Hepatocyte (in vitro differentiated cells): ENCODE data around the gene SETX. TPM values are rescaled to one million over a fixed set of nuclear protein-coding genes. Genes with fewer than 3 reads are reported as not detected.

Experiments
- DNase-seq: peaks from one replicate; pipeline ENCODE4 v3.0.0-alpha.2; 2016; ENCODE audit warnings: low spot score
- H2AFZ ChIP-seq: fragments of 200-600 bp; sonication (generic); 2 replicates; pipeline ENCODE4 v1.6.0; 2016; ENCODE audit warnings: antibody characterized with exemption, mild to moderate bottlenecking
- H3K27ac ChIP-seq: fragments of 200-600 bp; sonication (generic); 2 replicates; pipeline ENCODE4 v1.5.1; 2016; ENCODE audit warnings: mild to moderate bottlenecking
- H3K27me3 ChIP-seq: fragments of 200-600 bp; sonication (generic); 2 replicates; pipeline ENCODE4 v1.6.1; 2016
- H3K36me3 ChIP-seq: fragments of 200-600 bp; sonication (generic); replicated peaks from 2 replicates; pipeline ENCODE4 v1.5.1; 2016; ENCODE audit warnings: low read depth; ENCODE audit not compliant: insufficient read depth
- H3K4me1 ChIP-seq: fragments of 200-600 bp; sonication (generic); 2 replicates; pipeline ENCODE4 v1.5.1; 2016; ENCODE audit warnings: mild to moderate bottlenecking, moderate library complexity; ENCODE audit not compliant: insufficient read depth
- H3K4me2 ChIP-seq: fragments of 200-600 bp; sonication (generic); 2 replicates; pipeline ENCODE4 v1.6.0; 2016
- H3K4me3 ChIP-seq: fragments of 200-600 bp; sonication (generic); 2 replicates; pipeline ENCODE4 v1.5.1; 2016; ENCODE audit warnings: mild to moderate bottlenecking
- H3K79me2 ChIP-seq: fragments of 200-600 bp; sonication (generic); 2 replicates; pipeline ENCODE4 v1.6.0; 2017; ENCODE audit warnings: mild to moderate bottlenecking
- H3K9me2 ChIP-seq: fragments of 200-600 bp; sonication (generic); replicated peaks from 2 replicates; pipeline ENCODE4 v1.6.0; 2017; ENCODE audit warnings: mild to moderate bottlenecking; ENCODE audit not compliant: insufficient read depth
- H3K9me3 ChIP-seq: fragments of 200-600 bp; sonication (generic); 2 replicates; pipeline ENCODE4 v1.5.1; 2016; ENCODE audit warnings: low read depth, mild to moderate bottlenecking
- H4K20me1 ChIP-seq: fragments of 200-600 bp; sonication (generic); 2 replicates; pipeline ENCODE4 v1.6.0; 2016; ENCODE audit warnings: mild to moderate bottlenecking; ENCODE audit not compliant: insufficient read depth, poor library complexity, severe bottlenecking
- EZH2 ChIP-seq: fragments of 200-600 bp; sonication (generic); IDR thresholded peaks from 2 replicates; pipeline ENCODE4 v1.6.1; 2016; ENCODE audit warnings: antibody characterized with exemption, mild to moderate bottlenecking, borderline replicate concordance
- EZH2phosphoT487 ChIP-seq: fragments of 200-600 bp; sonication (generic); IDR thresholded peaks from one replicate; pipeline ENCODE4 v1.6.1; 2018; ENCODE audit warnings: antibody characterized with exemption, mild to moderate bottlenecking, low read depth, moderate library complexity; ENCODE audit not compliant: unreplicated experiment, severe bottlenecking
- WGBS: methylation state at CpG from one replicate; pipeline ENCODE4 v1.1.6; 2016; ENCODE audit warnings: low lambda C conversion rate; ENCODE audit errors: missing lambda C conversion rate; 5-methylcytosine and 5-hydroxymethylcytosine counted together
- polyA plus RNA-seq: library from polyadenylated mRNA; unstranded; fragments of >200 nt; fragmentation: Nextera tagmentation; extraction: Ambion mirVana; gene quantifications from 2 replicates; pipeline ENCODE4 v1.2.1, GENCODE V29; 2016
- total RNA-seq: library from RNA; depleted of rRNA; stranded (reverse); fragments of >200 nt; gene quantifications from 2 replicates; pipeline ENCODE4 v1.2.3, GENCODE V29; 2014
- TF ChIP-seq, protein P1 (sequence below): fragments of 200-600 bp; sonication (generic); IDR thresholded peaks from 2 replicates; pipeline ENCODE4 v1.5.1; 2016; ENCODE audit warnings: antibody characterized with exemption, mild to moderate bottlenecking; ENCODE audit not compliant: poor library complexity

Gene SETX
- total and polyA plus RNA-seq, 2 experiments from 2014 or later, result 12.0 to 61.0 TPM

DNA sequence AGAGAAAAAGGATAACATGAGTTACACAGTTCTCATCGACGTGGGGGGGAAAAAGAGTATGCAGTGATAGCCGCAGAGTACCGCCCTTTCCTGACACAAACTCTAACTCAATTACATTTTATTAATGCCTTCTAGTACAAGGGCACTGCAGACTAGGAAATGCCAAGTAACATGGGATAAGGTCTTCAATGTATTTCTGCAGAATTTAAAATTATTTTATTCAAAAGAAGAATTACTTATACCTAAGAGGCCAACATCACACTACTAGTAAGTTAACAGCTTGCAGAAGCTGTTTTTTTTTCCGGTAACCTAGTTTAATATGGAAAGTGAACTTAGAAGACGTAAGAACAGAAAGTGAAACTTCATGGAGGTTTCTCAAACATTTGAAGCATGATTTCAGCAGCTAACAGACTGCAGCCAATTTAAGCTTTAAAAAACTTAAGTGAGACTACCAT, 3.9 kb downstream of the SETX start:
- Histone ChIP-seq H3K36me3 (no peaks in the 10 kb centered on the region), H3K27me3 (no peaks in the 10 kb centered on the region), H3K79me2 (peaks cover 55% of the 10 kb centered on the region), H3K27ac (no peak overlapping the region), H3K9me2 (no peaks in the 10 kb centered on the region), H2AFZ (no peak overlapping the region), H3K9me3 (no peaks in the 10 kb centered on the region), H4K20me1 (peaks cover 17% of the 10 kb centered on the region), H3K4me1 (peaks cover 19% of the 10 kb centered on the region), H3K4me3 (no peak overlapping the region), H3K4me2 (peak overlapping the region; percentile 4)
- TF ChIP-seq EZH2phosphoT487, result no peak
- no peak for TF ChIP-seq EZH2
- TF ChIP-seq, protein P1, sequence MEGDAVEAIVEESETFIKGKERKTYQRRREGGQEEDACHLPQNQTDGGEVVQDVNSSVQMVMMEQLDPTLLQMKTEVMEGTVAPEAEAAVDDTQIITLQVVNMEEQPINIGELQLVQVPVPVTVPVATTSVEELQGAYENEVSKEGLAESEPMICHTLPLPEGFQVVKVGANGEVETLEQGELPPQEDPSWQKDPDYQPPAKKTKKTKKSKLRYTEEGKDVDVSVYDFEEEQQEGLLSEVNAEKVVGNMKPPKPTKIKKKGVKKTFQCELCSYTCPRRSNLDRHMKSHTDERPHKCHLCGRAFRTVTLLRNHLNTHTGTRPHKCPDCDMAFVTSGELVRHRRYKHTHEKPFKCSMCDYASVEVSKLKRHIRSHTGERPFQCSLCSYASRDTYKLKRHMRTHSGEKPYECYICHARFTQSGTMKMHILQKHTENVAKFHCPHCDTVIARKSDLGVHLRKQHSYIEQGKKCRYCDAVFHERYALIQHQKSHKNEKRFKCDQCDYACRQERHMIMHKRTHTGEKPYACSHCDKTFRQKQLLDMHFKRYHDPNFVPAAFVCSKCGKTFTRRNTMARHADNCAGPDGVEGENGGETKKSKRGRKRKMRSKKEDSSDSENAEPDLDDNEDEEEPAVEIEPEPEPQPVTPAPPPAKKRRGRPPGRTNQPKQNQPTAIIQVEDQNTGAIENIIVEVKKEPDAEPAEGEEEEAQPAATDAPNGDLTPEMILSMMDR, result no peak
- DNase-seq, result no peak
- WGBS, result 96% methylated on average over 6 of the region's 6 CpGs

DNA sequence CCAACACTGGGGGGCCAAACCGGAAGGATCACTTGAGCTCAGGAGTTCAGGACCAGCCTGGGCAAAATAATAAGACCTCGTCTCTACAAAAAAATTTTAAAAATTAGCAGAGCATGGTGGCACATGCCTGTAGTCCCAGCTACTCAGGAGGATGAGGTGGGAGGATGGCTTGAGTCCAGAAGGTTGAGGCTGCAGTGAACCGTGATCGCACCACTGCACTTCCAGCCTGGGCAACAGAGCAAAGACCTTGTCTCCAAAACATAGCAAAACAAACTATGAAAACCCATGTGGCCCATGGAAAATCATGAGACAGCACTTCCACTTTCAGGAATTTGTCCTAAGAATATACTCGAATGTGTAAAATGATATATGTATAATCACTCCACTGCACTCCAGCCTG, 6.1 kb downstream of the SETX start:
- peaks cover 17% of the 10 kb centered on the region for H3K4me1 ChIP-seq
- no peak overlapping the region for H2AFZ ChIP-seq
- H3K27ac ChIP-seq, result no peak overlapping the region
- H4K20me1 ChIP-seq, result peaks cover 12% of the 10 kb centered on the region
- no peak overlapping the region for H3K4me2 ChIP-seq
- no peaks in the 10 kb centered on the region for H3K9me2 ChIP-seq
- H3K9me3 ChIP-seq, result no peaks in the 10 kb centered on the region
- no peaks in the 10 kb centered on the region for H3K27me3 ChIP-seq
- no peak overlapping the region for H3K4me3 ChIP-seq
- H3K36me3 ChIP-seq, result no peaks in the 10 kb centered on the region
- no peak for DNase-seq
- 77% methylated on average over 5 of the region's 5 CpGs for WGBS
- H3K79me2 ChIP-seq, result peaks cover 45% of the 10 kb centered on the region
- TF ChIP-seq, protein P1, result no peak
- TF ChIP-seq EZH2phosphoT487, result no peak
- TF ChIP-seq EZH2, result no peak

DNA sequence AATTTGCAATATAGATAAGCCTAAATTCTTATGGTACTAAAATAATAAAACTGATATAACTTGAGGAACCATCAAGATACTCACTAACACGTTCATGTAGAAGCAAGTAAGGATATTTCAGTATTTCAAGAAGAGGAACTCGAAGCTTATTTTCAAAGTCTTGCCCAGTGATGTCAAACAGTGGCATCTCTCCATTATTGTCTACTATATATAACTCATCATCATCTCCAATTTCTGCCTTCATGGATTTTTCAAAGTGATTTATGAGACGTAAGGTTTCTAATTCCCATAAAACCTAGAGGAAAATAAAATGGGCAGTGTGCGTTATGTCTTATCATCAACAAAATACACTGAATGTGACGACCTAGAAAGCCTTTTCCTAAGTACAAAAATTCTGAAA, 8.6 kb downstream of the SETX start:
- no peak for DNase-seq
- Histone ChIP-seq H3K27me3 (no peaks in the 10 kb centered on the region), H3K9me3 (no peaks in the 10 kb centered on the region), H3K9me2 (no peaks in the 10 kb centered on the region), H3K4me2 (no peak overlapping the region), H3K4me1 (no peaks in the 10 kb centered on the region), H3K4me3 (no peak overlapping the region), H3K36me3 (peaks cover 5% of the 10 kb centered on the region), H3K79me2 (peaks cover 20% of the 10 kb centered on the region), H3K27ac (no peak overlapping the region), H4K20me1 (peaks cover 4% of the 10 kb centered on the region), H2AFZ (no peak overlapping the region)
- no peak for TF ChIP-seq EZH2
- 91% methylated on average over 5 of the region's 5 CpGs for WGBS

DNA sequence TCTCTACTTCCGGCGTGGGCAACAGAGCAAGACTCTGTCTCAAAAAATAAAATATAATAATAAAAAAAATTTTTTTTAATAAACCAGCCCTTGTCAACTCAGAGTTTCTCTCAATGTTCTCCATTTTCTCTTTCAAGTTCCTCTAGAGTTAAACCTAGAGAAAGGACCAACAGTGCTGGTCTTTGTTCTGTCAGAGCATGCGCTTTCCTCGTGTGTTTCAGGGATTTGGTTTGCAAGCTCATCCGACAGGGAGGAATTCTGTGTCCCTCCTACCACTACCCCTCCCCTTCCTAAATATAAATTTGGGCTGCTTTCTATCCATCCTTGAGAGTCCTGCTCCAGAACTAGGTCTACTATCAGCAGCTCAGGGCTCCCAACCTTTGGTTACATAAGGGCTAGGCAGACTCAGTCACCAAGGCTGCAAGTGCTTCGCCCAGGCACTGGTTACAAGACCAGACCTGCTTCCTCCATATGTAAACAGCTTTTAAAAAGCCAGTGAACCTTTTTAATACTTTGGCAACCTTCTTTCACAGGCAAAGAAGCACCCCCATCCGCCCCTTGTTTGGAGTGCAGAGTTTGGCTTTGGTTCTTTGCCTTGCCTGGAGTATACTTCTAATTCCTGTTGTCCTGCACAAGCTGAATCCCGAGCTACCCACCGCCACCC, 13.5 kb downstream of the SETX start:
- TF ChIP-seq, protein P1, result no peak
- TF ChIP-seq EZH2phosphoT487, result no peak
- no peak for TF ChIP-seq EZH2
- no peak for DNase-seq
- no peaks in the 10 kb centered on the region for H3K9me3 ChIP-seq
- no peaks in the 10 kb centered on the region for H3K4me1 ChIP-seq
- H3K27ac ChIP-seq, result no peak overlapping the region
- H3K27me3 ChIP-seq, result no peaks in the 10 kb centered on the region
- WGBS, result 95% methylated on average over 9 of the region's 9 CpGs
- H3K9me2 ChIP-seq, result no peaks in the 10 kb centered on the region
- H3K36me3 ChIP-seq, result peaks cover 5% of the 10 kb centered on the region
- H3K79me2 ChIP-seq, result peaks cover 2% of the 10 kb centered on the region
- no peak overlapping the region for H2AFZ ChIP-seq
- H4K20me1 ChIP-seq, result no peaks in the 10 kb centered on the region
- H3K4me3 ChIP-seq, result no peak overlapping the region
- no peak overlapping the region for H3K4me2 ChIP-seq
